IPS DF 6.9 (cell line): ENCODE data around the gene PTPN22.

Experiments
- DNase-seq: peaks from one replicate; pipeline ENCODE4 v3.0.0-alpha.2; 2013; ENCODE audit warnings: low read depth, low spot score
- H3K27ac ChIP-seq: one replicate; pipeline ENCODE4 v1.5.1; 2013; ENCODE audit warnings: low read length, control low read depth
- H3K27me3 ChIP-seq: 2 replicates; pipeline ENCODE4 v1.6.1; 2013; ENCODE audit warnings: mild to moderate bottlenecking, low read length; ENCODE audit not compliant: control insufficient read depth, insufficient read depth
- H3K36me3 ChIP-seq: 2 replicates; pipeline ENCODE4 v1.6.1; 2013; ENCODE audit warnings: low read length; ENCODE audit not compliant: control insufficient read depth, insufficient read depth
- H3K4me1 ChIP-seq: 2 replicates; pipeline ENCODE4 v1.6.1; 2013; ENCODE audit warnings: low read length; ENCODE audit not compliant: control insufficient read depth, insufficient read depth
- H3K4me3 ChIP-seq: 2 replicates; pipeline ENCODE4 v1.5.1; 2013; ENCODE audit warnings: mild to moderate bottlenecking, low read length
- H3K9me3 ChIP-seq: 2 replicates; pipeline ENCODE4 v1.6.1; 2013; ENCODE audit warnings: low read length, inconsistent platforms; ENCODE audit not compliant: control insufficient read depth, insufficient read depth
- WGBS: extraction: QIAGEN DNeasy Blood & Tissue Kit; methylation state at CpG from one replicate; pipeline ENCODE4 v1.1.7; 2013; ENCODE audit warnings: mixed read lengths, missing lambda C conversion rate; ENCODE audit not compliant: insufficient read length, insufficient coverage; 5-methylcytosine and 5-hydroxymethylcytosine counted together

PTPN22 gene

GRCh38 chr1:113802367-113803007, 69.0 kb downstream of the PTPN22 start:
- Histone ChIP-seq H3K4me1 (no peaks in the 10 kb centered on the region), H3K27me3 (no peaks in the 10 kb centered on the region), H3K36me3 (no peaks in the 10 kb centered on the region), H3K4me3 (no peak overlapping the region), H3K9me3 (no peaks in the 10 kb centered on the region), H3K27ac (no peak overlapping the region)
- no peak for DNase-seq
- no CpG with 5 or more reads among the region's 3 CpGs for WGBS

- Histone ChIP-seq H3K4me1 (no peaks in the 10 kb centered on the region), H3K36me3 (no peaks in the 10 kb centered on the region), H3K4me3 (no peak overlapping the region), H3K27me3 (no peaks in the 10 kb centered on the region), H3K27ac (no peak overlapping the region), H3K9me3 (no peaks in the 10 kb centered on the region)
- no peak for DNase-seq
- WGBS = no CpG with 5 or more reads among the region's 3 CpGs
Observed at GRCh38 chr1:113800487-113800886, 71.0 kb downstream of the PTPN22 start.

GRCh38 chr1:113797472-113797871, 74.0 kb downstream of the PTPN22 start:
- DNase-seq = no peak
- no peaks in the 10 kb centered on the region for H3K36me3 ChIP-seq

GRCh38 chr1:113793878-113794834, 77.4 kb downstream of the PTPN22 start:
- no peaks in the 10 kb centered on the region for H3K4me1 ChIP-seq
- H3K27ac ChIP-seq = no peak overlapping the region
- WGBS = no CpG with 5 or more reads among the region's 9 CpGs
- no peak for DNase-seq
- H3K27me3 ChIP-seq = no peaks in the 10 kb centered on the region
- H3K9me3 ChIP-seq = no peaks in the 10 kb centered on the region
- H3K36me3 ChIP-seq = no peaks in the 10 kb centered on the region
- H3K4me3 ChIP-seq = no peak overlapping the region

More at GRCh38 chr1:113797472-113797871, 74.0 kb downstream of the PTPN22 start:
- Histone ChIP-seq H3K4me3 (no peak overlapping the region), H3K27me3 (no peaks in the 10 kb centered on the region), H3K4me1 (no peaks in the 10 kb centered on the region), H3K27ac (no peak overlapping the region), H3K9me3 (no peaks in the 10 kb centered on the region)
- no CpG with 5 or more reads among the region's 4 CpGs for WGBS

- H3K27me3 ChIP-seq = no peaks in the 10 kb centered on the region
- DNase-seq = no peak
- no CpG with 5 or more reads among the region's 1 CpG for WGBS
- no peaks in the 10 kb centered on the region for H3K9me3 ChIP-seq
- H3K4me3 ChIP-seq = no peak overlapping the region
- no peaks in the 10 kb centered on the region for H3K4me1 ChIP-seq
- H3K27ac ChIP-seq = no peak overlapping the region
- H3K36me3 ChIP-seq = no peaks in the 10 kb centered on the region
Observed at GRCh38 chr1:113792986-113793385, 78.5 kb downstream of the PTPN22 start.

GRCh38 chr1:113792471-113792870, 79.0 kb downstream of the PTPN22 start:
- Histone ChIP-seq H3K4me1 (no peaks in the 10 kb centered on the region), H3K4me3 (no peak overlapping the region), H3K36me3 (no peaks in the 10 kb centered on the region), H3K27ac (no peak overlapping the region), H3K27me3 (no peaks in the 10 kb centered on the region), H3K9me3 (no peaks in the 10 kb centered on the region)
- no peak for DNase-seq
- no CpG with 5 or more reads among the region's 5 CpGs for WGBS

- H3K27me3 ChIP-seq = no peaks in the 10 kb centered on the region
- no CpG with 5 or more reads among the region's 3 CpGs for WGBS
- DNase-seq = no peak
- H3K4me1 ChIP-seq = no peaks in the 10 kb centered on the region; the same call in 1 of the 2 replicates
- H3K9me3 ChIP-seq = no peaks in the 10 kb centered on the region
- H3K36me3 ChIP-seq = no peaks in the 10 kb centered on the region
- no peak overlapping the region for H3K27ac ChIP-seq
- no peak overlapping the region for H3K4me3 ChIP-seq
Observed at GRCh38 chr1:113788802-113789201, 82.7 kb downstream of the PTPN22 start.

GRCh38 chr1:113787663-113788062, 83.8 kb downstream of the PTPN22 start:
- Histone ChIP-seq H3K9me3 (no peaks in the 10 kb centered on the region), H3K36me3 (no peaks in the 10 kb centered on the region), H3K4me1 (no peaks in the 10 kb centered on the region; the same call in 1 of the 2 replicates), H3K27ac (no peak overlapping the region), H3K4me3 (no peak overlapping the region), H3K27me3 (no peaks in the 10 kb centered on the region)
- DNase-seq = no peak
- WGBS = no CpG with 5 or more reads among the region's 3 CpGs

- Histone ChIP-seq H3K9me3 (no peaks in the 10 kb centered on the region), H3K4me3 (no peak overlapping the region), H3K27ac (no peak overlapping the region), H3K4me1 (no peaks in the 10 kb centered on the region; the same call in 1 of the 2 replicates), H3K36me3 (no peaks in the 10 kb centered on the region), H3K27me3 (no peaks in the 10 kb centered on the region)
- DNase-seq = no peak
- no CpG with 5 or more reads among the region's 1 CpG for WGBS
Observed at GRCh38 chr1:113786069-113786468, 85.4 kb downstream of the PTPN22 start.

- Histone ChIP-seq H3K4me3 (no peak overlapping the region), H3K27ac (no peak overlapping the region), H3K27me3 (no peaks in the 10 kb centered on the region), H3K4me1 (no peaks in the 10 kb centered on the region; the same call in 1 of the 2 replicates), H3K36me3 (no peaks in the 10 kb centered on the region), H3K9me3 (no peaks in the 10 kb centered on the region)
- DNase-seq = no peak
- WGBS = no CpG with 5 or more reads among the region's 5 CpGs
Observed at GRCh38 chr1:113784104-113784779, 87.3 kb downstream of the PTPN22 start.
